Mesendoderm (in vitro differentiated cells): ENCODE measurements around the gene DCLRE1B.

Experiments
- DNase-seq: peaks from one replicate; pipeline ENCODE4 v3.0.0; 2013
- H2AK5ac ChIP-seq: 2 replicates; pipeline ENCODE4 v1.6.1; 2013; ENCODE audit warnings: low read length, inconsistent platforms
- H2BK120ac ChIP-seq: 2 replicates; pipeline ENCODE4 v1.6.1; 2013; ENCODE audit warnings: low read depth, mild to moderate bottlenecking, low read length, moderate library complexity, mixed read lengths
- H2BK15ac ChIP-seq: replicated peaks from 2 replicates; pipeline ENCODE4 v1.6.1; 2013; ENCODE audit warnings: low read depth, mild to moderate bottlenecking, moderate library complexity
- H2BK5ac ChIP-seq: 2 replicates; pipeline ENCODE4 v1.6.1; 2013; ENCODE audit warnings: low read length, inconsistent platforms
- H3K18ac ChIP-seq: 2 replicates; pipeline ENCODE4 v1.6.1; 2013; ENCODE audit warnings: mild to moderate bottlenecking, low read length, mixed read lengths
- H3K23ac ChIP-seq: one replicate; pipeline ENCODE4 v1.6.1; 2013; ENCODE audit warnings: low read length
- H3K27ac ChIP-seq: 2 replicates; pipeline ENCODE4 v1.5.1; 2013; ENCODE audit warnings: low read depth, mild to moderate bottlenecking, inconsistent platforms, low read length, moderate library complexity
- H3K27me3 ChIP-seq: 2 replicates; pipeline ENCODE4 v1.6.1; 2013; ENCODE audit warnings: low read length, control low read depth, mild to moderate bottlenecking, inconsistent platforms; ENCODE audit not compliant: insufficient read depth, poor library complexity
- H3K36me3 ChIP-seq: 2 replicates; pipeline ENCODE4 v1.6.1; 2013; ENCODE audit warnings: low read length, inconsistent platforms; ENCODE audit not compliant: control insufficient read depth, insufficient read depth
- H3K4ac ChIP-seq: one replicate; pipeline ENCODE4 v1.6.1; 2013; ENCODE audit warnings: low read depth, mild to moderate bottlenecking, low read length, moderate library complexity
- H3K4me1 ChIP-seq: 2 replicates; pipeline ENCODE4 v1.6.1; 2013; ENCODE audit warnings: low read depth, low read length, inconsistent platforms; ENCODE audit not compliant: control insufficient read depth
- H3K4me2 ChIP-seq: 2 replicates; pipeline ENCODE4 v1.6.1; 2013; ENCODE audit warnings: low read length
- H3K4me3 ChIP-seq: 2 replicates; pipeline ENCODE4 v1.5.1; 2013; ENCODE audit warnings: mild to moderate bottlenecking, low read length
- H3K56ac ChIP-seq: one replicate; pipeline ENCODE4 v1.6.1; 2013; ENCODE audit warnings: low read length
- H3K79me1 ChIP-seq: 2 replicates; pipeline ENCODE4 v1.6.1; 2013; ENCODE audit warnings: low read length, inconsistent platforms
- H3K79me2 ChIP-seq: 2 replicates; pipeline ENCODE4 v1.6.1; 2013; ENCODE audit warnings: mild to moderate bottlenecking, low read length; ENCODE audit not compliant: control insufficient read depth, insufficient read depth
- H3K9ac ChIP-seq: 2 replicates; pipeline ENCODE4 v1.6.1; 2013; ENCODE audit warnings: low read length, inconsistent platforms
- H4K5ac ChIP-seq: one replicate; pipeline ENCODE4 v1.6.1; 2013; ENCODE audit warnings: low read length
- H4K8ac ChIP-seq: one replicate; pipeline ENCODE4 v1.6.1; 2013; ENCODE audit warnings: low read depth, mild to moderate bottlenecking, control low read depth, low read length, moderate library complexity
- WGBS: extraction: QIAGEN DNeasy Blood & Tissue Kit; methylation state at CpG from one replicate; pipeline ENCODE4 v1.1.7; 2013; ENCODE audit warnings: low lambda C conversion rate, missing lambda C conversion rate; ENCODE audit not compliant: insufficient coverage; ENCODE audit errors: extremely low coverage; 5-methylcytosine and 5-hydroxymethylcytosine counted together

Gene DCLRE1B

GRCh38 chr1:113935176-113935575 is 30.1 kb downstream of the DCLRE1B start:
- no peak overlapping the region for H4K8ac ChIP-seq

DNA sequence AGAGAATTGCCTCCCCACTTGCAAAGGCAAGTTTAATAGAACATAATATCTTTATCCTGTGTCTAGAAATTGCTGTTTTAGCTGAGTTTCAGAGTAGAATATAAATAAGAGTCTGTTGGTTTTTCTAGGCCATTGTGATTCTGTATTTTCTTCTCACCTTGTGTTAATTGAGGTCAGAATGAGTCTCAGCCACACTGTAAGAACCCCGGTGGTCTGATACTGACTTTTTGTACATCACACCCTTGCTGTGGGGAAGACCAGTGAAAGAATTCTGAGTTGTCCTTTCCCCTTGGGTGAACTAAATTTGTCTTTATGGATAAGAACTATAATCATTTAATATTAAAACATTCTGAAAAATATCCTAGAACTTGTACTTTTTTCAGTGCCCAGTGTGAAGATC is 30.8 kb downstream of the DCLRE1B start:
- peaks cover 1% of the 10 kb centered on the region for H3K36me3 ChIP-seq
- H2BK5ac ChIP-seq, result no peak overlapping the region
- no peaks in the 10 kb centered on the region for H3K27me3 ChIP-seq
- peaks cover 40% of the 10 kb centered on the region for H3K79me2 ChIP-seq
- no peak overlapping the region for H2BK15ac ChIP-seq
- H4K5ac ChIP-seq, result no peak overlapping the region
- no peak overlapping the region for H3K56ac ChIP-seq
- no CpG with 5 or more reads among the region's 1 CpG for WGBS
- H3K9ac ChIP-seq, result no peak overlapping the region
- H3K27ac ChIP-seq, result no peak overlapping the region
- H4K8ac ChIP-seq, result no peak overlapping the region
- H3K4me1 ChIP-seq, result peaks cover 2% of the 10 kb centered on the region
- DNase-seq, result no peak
- peaks cover 13% of the 10 kb centered on the region for H3K79me1 ChIP-seq
- H3K18ac ChIP-seq, result no peak overlapping the region
- no peak overlapping the region for H2AK5ac ChIP-seq
- H3K4ac ChIP-seq, result no peak overlapping the region
- H3K4me3 ChIP-seq, result no peak overlapping the region
- H2BK120ac ChIP-seq, result no peak overlapping the region
- H3K4me2 ChIP-seq, result no peak overlapping the region
- no peak overlapping the region for H3K23ac ChIP-seq

More at GRCh38 chr1:113935176-113935575, 30.1 kb downstream of the DCLRE1B start:
- H2AK5ac ChIP-seq, result no peak overlapping the region
- H3K23ac ChIP-seq, result no peak overlapping the region
- no peak overlapping the region for H3K9ac ChIP-seq
- H2BK15ac ChIP-seq, result no peak overlapping the region
- H3K56ac ChIP-seq, result no peak overlapping the region
- H2BK5ac ChIP-seq, result no peak overlapping the region
- no peak overlapping the region for H3K4me3 ChIP-seq
- H3K27me3 ChIP-seq, result no peaks in the 10 kb centered on the region
- no peak for DNase-seq
- peaks cover 13% of the 10 kb centered on the region for H3K79me1 ChIP-seq
- H3K36me3 ChIP-seq, result no peaks in the 10 kb centered on the region
- peaks cover 48% of the 10 kb centered on the region for H3K79me2 ChIP-seq
- H3K18ac ChIP-seq, result no peak overlapping the region
- H3K27ac ChIP-seq, result no peak overlapping the region
- no peak overlapping the region for H3K4ac ChIP-seq
- H2BK120ac ChIP-seq, result no peak overlapping the region
- no peak overlapping the region for H3K4me2 ChIP-seq
- H4K5ac ChIP-seq, result no peak overlapping the region
- peaks cover 2% of the 10 kb centered on the region for H3K4me1 ChIP-seq
- WGBS, result no CpG with 5 or more reads among the region's 1 CpG

DNA sequence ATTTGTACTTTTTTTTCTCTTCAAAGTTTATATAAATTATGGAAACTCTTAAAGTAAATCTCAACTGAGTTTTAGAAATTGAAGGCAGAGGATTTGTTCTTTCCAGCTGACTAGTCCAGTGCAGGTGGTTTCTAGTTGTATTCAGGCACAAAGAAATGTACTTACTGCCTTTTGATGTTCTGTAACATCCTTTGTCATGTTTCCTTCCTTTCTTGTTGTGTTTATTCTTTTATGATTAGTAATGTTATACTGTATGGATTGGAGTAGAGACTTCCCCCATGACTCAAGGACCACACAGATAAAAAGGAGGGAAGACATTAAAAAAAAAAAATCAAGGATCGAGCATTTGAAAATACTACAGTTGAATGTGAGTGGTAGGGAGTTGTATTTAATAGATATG is 32.0 kb downstream of the DCLRE1B start:
- Histone ChIP-seq H3K4me3 (no peak overlapping the region), H2AK5ac (no peak overlapping the region), H3K56ac (no peak overlapping the region), H3K4me2 (no peak overlapping the region), H3K79me1 (peaks cover 14% of the 10 kb centered on the region), H2BK120ac (no peak overlapping the region), H3K23ac (no peak overlapping the region), H3K36me3 (peaks cover 4% of the 10 kb centered on the region), H3K27ac (no peak overlapping the region), H3K18ac (no peak overlapping the region), H4K8ac (no peak overlapping the region), H3K9ac (no peak overlapping the region), H2BK5ac (no peak overlapping the region), H4K5ac (no peak overlapping the region), H3K79me2 (peaks cover 34% of the 10 kb centered on the region), H2BK15ac (no peak overlapping the region), H3K4ac (no peak overlapping the region), H3K4me1 (peaks cover 2% of the 10 kb centered on the region), H3K27me3 (no peaks in the 10 kb centered on the region)
- 100% methylated on average over 1 of the region's 1 CpG for WGBS
- DNase-seq, result no peak

GRCh38 chr1:113938192-113938591 is 33.1 kb downstream of the DCLRE1B start:
- no CpG with 5 or more reads among the region's 5 CpGs for WGBS
- Histone ChIP-seq H4K5ac (no peak overlapping the region), H3K56ac (no peak overlapping the region), H3K27ac (no peak overlapping the region), H2AK5ac (no peak overlapping the region), H3K9ac (no peak overlapping the region), H3K23ac (no peak overlapping the region), H2BK5ac (no peak overlapping the region), H3K4me3 (no peak overlapping the region), H2BK120ac (no peak overlapping the region), H4K8ac (no peak overlapping the region), H3K4me2 (no peak overlapping the region), H3K79me2 (peaks cover 26% of the 10 kb centered on the region), H2BK15ac (no peak overlapping the region), H3K4ac (no peak overlapping the region), H3K79me1 (peaks cover 13% of the 10 kb centered on the region), H3K4me1 (peaks cover 2% of the 10 kb centered on the region), H3K18ac (no peak overlapping the region), H3K36me3 (peaks cover 4% of the 10 kb centered on the region), H3K27me3 (no peaks in the 10 kb centered on the region)
- peak; percentile 70 for DNase-seq

DNA sequence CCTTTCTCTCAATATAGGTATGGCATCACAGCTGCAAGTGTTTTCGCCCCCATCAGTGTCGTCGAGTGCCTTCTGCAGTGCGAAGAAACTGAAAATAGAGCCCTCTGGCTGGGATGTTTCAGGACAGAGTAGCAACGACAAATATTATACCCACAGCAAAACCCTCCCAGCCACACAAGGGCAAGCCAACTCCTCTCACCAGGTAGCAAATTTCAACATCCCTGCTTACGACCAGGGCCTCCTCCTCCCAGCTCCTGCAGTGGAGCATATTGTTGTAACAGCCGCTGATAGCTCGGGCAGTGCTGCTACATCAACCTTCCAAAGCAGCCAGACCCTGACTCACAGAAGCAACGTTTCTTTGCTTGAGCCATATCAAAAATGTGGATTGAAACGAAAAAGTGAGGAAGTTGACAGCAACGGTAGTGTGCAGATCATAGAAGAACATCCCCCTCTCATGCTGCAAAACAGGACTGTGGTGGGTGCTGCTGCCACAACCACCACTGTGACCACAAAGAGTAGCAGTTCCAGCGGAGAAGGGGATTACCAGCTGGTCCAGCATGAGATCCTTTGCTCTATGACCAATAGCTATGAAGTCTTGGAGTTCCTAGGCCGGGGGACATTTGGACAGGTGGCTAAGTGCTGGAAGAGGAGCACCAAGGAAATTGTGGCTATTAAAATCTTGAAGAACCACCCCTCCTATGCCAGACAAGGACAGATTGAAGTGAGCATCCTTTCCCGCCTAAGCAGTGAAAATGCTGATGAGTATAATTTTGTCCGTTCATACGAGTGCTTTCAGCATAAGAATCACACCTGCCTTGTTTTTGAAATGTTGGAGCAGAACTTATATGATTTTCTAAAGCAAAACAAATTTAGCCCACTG is 35.5 kb downstream of the DCLRE1B start:
- no CpG with 5 or more reads among the region's 16 CpGs for WGBS

GRCh38 chr1:113941245-113941559 is 36.1 kb downstream of the DCLRE1B start:
- H3K9ac ChIP-seq, result no peak overlapping the region
- no peak overlapping the region for H4K5ac ChIP-seq
- H2BK5ac ChIP-seq, result no peak overlapping the region
- DNase-seq, result no peak
- no peak overlapping the region for H3K4me2 ChIP-seq
- H2BK120ac ChIP-seq, result no peak overlapping the region
- no peak overlapping the region for H4K8ac ChIP-seq
- no peak overlapping the region for H3K4me3 ChIP-seq
- no peak overlapping the region for H3K56ac ChIP-seq
- peaks cover 10% of the 10 kb centered on the region for H3K79me2 ChIP-seq
- H3K4me1 ChIP-seq, result peaks cover 2% of the 10 kb centered on the region
- peaks cover 14% of the 10 kb centered on the region for H3K79me1 ChIP-seq
- no peak overlapping the region for H3K23ac ChIP-seq
- peaks cover 4% of the 10 kb centered on the region for H3K36me3 ChIP-seq
- no peak overlapping the region for H3K4ac ChIP-seq
- no peak overlapping the region for H2AK5ac ChIP-seq
- H2BK15ac ChIP-seq, result no peak overlapping the region
- no CpG with 5 or more reads among the region's 7 CpGs for WGBS
- no peak overlapping the region for H3K27ac ChIP-seq
- H3K18ac ChIP-seq, result no peak overlapping the region
- no peaks in the 10 kb centered on the region for H3K27me3 ChIP-seq

More for the DNA sequence above, 35.5 kb downstream of the DCLRE1B start:
- no peak overlapping the region for H2BK120ac ChIP-seq
- no peak for DNase-seq
- no peak overlapping the region for H3K4me3 ChIP-seq
- no peak overlapping the region for H3K27ac ChIP-seq
- no peak overlapping the region for H4K5ac ChIP-seq
- peaks cover 12% of the 10 kb centered on the region for H3K79me2 ChIP-seq
- H3K9ac ChIP-seq, result no peak overlapping the region
- H3K4me1 ChIP-seq, result peaks cover 2% of the 10 kb centered on the region
- H3K4me2 ChIP-seq, result no peak overlapping the region
- H3K79me1 ChIP-seq, result peaks cover 11% of the 10 kb centered on the region
- no peak overlapping the region for H3K56ac ChIP-seq
- H3K36me3 ChIP-seq, result peaks cover 4% of the 10 kb centered on the region
- no peak overlapping the region for H3K4ac ChIP-seq
- H4K8ac ChIP-seq, result no peak overlapping the region
- no peak overlapping the region for H2BK15ac ChIP-seq
- no peak overlapping the region for H3K23ac ChIP-seq
- H3K27me3 ChIP-seq, result no peaks in the 10 kb centered on the region
- H2AK5ac ChIP-seq, result no peak overlapping the region
- H3K18ac ChIP-seq, result no peak overlapping the region
- no peak overlapping the region for H2BK5ac ChIP-seq
